ENCODE measurements around the gene RAB44.

RAB44 gene

GRCh38 chr6:36765594-36766398 lies 68.2 kb downstream of the RAB44 start:
- peak; percentile 84 for DNase-seq (ENCODE audit: low spot score)

GRCh38 chr6:36766399-36766945 lies 68.8 kb downstream of the RAB44 start:
- DNase-seq (ENCODE audit: low spot score): no peak
- TF ChIP-seq, protein P1, sequence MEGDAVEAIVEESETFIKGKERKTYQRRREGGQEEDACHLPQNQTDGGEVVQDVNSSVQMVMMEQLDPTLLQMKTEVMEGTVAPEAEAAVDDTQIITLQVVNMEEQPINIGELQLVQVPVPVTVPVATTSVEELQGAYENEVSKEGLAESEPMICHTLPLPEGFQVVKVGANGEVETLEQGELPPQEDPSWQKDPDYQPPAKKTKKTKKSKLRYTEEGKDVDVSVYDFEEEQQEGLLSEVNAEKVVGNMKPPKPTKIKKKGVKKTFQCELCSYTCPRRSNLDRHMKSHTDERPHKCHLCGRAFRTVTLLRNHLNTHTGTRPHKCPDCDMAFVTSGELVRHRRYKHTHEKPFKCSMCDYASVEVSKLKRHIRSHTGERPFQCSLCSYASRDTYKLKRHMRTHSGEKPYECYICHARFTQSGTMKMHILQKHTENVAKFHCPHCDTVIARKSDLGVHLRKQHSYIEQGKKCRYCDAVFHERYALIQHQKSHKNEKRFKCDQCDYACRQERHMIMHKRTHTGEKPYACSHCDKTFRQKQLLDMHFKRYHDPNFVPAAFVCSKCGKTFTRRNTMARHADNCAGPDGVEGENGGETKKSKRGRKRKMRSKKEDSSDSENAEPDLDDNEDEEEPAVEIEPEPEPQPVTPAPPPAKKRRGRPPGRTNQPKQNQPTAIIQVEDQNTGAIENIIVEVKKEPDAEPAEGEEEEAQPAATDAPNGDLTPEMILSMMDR (IDR thresholded peaks at IDR 0.05; ENCODE audit: extremely low read depth, missing control alignments): no peak

More at GRCh38 chr6:36765594-36766398, 68.2 kb downstream of the RAB44 start:
- TF ChIP-seq, protein P1 (IDR thresholded peaks at IDR 0.05; ENCODE audit: extremely low read depth, missing control alignments): peak; percentile 97

DNA sequence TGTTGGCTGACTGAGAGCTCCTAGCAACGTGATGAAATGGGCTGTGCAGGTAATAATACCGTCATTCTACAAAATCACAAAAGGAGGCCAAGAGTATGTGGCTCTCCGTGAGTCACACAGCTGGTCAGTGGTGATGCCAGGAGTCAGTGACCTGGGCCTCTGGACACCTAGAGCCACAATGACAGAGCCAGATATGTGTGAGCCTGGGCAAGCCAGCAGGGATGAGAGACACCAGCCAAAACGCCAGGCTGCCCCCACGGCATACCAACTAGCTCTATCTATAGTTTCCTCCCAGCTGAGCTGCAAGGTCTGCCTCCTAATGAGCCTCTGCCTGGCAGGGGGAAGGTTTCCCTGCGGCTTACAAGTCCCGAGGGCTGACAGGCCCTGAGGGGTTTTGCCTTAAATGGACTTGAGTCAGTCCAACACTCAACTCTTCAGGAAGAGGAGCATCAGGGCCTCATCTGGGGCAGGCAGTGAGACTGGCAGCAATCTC lies 71.6 kb downstream of the RAB44 start:
- TF ChIP-seq, protein P1 (IDR thresholded peaks at IDR 0.05; ENCODE audit: extremely low read depth, missing control alignments): no peak
- DNase-seq (ENCODE audit: low spot score): no peak

DNA sequence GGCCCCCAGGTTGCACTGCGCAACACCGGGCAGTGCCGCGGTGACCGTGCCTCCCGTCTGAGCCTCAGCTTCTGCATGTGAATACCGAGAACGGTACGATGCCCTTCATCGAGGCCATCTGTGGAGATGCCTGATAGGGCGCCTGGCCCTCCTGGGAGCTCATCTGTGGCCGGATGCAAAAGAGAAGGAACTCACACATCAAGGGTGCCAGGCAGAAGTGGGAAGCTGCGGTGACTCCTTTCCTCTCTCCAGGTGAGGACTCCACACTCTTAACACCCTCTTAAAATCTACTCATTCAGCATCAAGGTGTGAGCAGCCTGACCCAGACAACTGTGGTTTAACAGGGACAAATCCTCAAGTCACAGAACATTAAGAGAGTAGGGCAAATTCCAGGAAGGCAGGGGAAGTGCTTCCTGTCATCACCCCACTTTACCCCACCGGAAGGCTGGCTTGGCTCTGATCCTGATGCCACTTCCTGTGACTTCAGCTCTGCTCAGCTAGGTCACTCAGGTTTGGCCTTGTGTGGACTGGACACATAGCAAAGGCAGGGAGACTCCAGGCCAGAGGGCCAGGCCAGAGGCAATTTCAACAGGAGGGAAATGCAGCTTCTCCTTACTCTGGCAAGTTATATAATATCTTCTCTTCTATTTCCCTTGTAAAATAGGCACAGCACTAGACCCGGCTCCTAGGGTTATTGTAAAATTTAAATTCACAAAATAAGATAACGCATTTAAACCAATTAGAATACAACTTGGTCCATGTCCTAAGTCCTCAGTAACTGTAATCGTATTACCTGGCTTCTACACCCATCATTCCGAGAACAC lies 72.3 kb downstream of the RAB44 start:
- TF ChIP-seq, protein P1 (IDR thresholded peaks at IDR 0.05; ENCODE audit: extremely low read depth, missing control alignments): no peak
- no peak for DNase-seq (ENCODE audit: low spot score)

DNA sequence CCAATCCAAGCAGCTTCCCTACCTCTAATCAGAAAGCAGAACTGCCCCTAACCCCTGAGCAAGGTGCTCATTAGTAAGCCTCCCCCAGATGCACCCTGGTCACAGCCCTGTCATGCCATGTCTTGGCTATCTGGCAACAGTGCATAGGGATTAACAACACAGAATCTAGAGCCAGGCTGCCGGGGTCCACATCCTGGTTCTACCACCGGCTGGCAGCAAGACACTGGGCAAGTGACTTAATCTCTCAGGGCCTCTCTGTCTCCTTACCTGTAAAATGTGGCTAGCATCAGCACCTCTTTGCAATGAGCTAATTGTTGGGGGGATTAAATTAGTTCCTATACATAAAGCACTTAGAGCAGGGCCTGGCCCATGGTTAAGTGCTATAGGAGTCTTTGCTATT lies 73.5 kb downstream of the RAB44 start:
- DNase-seq (ENCODE audit: low spot score): no peak
- TF ChIP-seq, protein P1 (IDR thresholded peaks at IDR 0.05; ENCODE audit: extremely low read depth, missing control alignments): no peak

DNA sequence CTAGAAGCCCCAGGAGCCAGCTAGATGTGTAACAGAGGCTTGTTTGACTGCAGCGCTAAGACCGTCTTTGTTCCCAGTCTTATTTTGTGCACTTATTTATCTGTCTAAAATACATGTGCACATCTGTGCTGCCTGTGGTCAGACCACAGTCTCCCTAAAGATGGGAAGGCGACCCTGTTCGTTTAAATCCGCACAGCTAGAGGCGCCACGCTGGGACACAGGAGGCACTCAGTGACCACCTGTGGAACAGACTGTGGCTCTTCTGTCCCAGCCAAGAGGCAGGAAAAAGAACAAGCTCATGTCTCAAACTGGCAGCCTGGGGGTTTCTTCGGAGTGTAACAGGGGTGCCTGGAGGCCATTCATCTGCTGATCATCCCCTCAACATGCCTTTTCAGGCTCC lies 74.8 kb downstream of the RAB44 start:
- TF ChIP-seq, protein P1 (IDR thresholded peaks at IDR 0.05; ENCODE audit: extremely low read depth, missing control alignments): no peak
- no peak for DNase-seq (ENCODE audit: low spot score)
